GM18526 (cell line): ENCODE results near the gene CASD1.

Experiments
- POLR2A ChIP-seq: IDR thresholded peaks from 3 replicates; pipeline ENCODE4 v1.6.1; 2011; ENCODE audit not compliant: insufficient read length; ENCODE audit errors: extremely low read depth

CASD1 gene

DNA sequence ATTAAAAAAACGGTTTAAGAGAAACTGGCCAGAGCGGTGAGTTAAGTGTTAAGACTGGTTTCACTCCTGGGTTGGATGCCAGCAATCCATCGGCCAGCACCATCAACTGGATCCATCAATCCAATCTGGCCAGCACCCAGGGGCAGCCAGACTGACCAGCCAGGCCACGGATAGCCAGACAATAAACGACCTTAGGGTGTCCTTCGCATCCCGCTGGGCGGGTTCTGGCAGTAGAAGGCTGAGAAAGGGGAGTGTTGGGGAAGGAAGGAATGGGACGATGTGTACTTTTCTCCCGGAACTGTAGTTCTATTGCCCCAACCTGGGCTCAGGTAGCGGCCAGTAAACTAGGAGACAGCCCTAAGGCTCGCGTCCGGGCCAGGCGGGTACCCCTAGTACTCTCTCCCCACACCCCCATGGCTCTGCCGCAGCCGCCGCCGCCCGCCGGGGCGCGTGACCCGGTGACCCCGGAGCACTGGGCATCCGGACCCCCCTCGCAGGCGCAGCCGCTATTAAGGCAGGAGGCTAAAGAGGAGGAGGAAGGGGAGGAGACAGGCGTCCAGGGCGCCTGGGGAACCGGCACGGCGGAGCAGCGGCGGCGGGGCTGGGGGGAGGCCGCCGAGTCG is at the start of gene CASD1:
CASD1 (plus strand) TSS at position 546 of the 623 bp plus-strand sequence. CDS start 276 bp downstream, outside the sequence.
- TF ChIP-seq POLR2A = no peak

DNA sequence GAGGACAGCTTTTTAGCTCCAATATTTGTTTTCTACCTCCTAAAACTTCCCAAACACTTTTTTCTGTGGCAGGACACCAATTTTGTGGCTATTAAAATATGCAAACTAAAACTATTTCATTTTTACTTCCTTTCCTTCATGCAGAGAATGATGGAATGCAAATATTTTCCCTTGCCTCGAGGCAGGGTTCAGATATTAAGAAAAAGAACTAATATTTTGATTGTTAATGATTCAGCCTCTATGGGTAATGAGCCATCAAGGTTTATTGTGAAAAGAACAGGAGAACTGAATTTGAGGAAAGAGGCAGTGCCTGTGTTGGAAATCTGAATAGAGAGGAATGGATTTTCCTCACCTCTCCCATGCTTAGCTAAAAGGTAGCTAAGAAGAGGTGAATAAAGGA is 43.1 kb upstream of the CASD1 start:
- no peak for TF ChIP-seq POLR2A

DNA sequence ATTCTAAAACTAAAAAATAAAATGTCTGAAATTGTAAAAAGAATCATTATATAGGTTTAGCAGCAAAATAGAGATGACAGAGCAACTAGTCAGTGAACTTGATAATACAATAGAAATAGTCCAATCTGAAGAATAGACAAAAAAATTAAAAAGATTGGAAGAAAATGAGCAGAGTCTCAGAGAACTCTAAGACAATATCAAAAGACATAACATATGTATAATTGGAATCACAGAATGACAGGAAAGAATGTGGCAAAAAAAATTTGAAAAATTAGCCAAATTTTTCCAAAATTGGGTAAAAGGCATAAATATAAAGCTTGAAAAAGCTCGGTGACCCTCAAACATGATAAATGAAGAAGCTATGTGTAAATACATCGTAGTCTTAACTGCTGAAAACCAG is 38.0 kb upstream of the CASD1 start:
- no peak for TF ChIP-seq POLR2A

DNA sequence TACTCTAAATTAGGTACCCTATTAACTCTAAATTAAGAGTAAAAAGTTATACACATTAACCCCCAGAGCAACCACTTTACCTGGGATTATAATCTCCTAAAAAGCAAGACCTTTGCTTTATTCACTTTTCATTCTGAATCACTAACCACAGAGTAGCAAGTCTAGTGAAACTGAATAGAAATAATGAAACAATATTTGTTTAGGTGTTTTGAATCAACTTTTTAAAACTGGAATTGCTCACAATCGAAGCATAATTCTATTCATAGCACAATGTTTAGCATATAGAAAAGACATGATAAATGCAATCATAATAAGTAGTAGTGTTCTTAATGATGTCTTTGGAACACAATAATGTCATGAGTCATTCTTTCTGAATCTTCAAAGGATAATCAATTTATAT is 37.0 kb upstream of the CASD1 start:
- no peak for TF ChIP-seq POLR2A

DNA sequence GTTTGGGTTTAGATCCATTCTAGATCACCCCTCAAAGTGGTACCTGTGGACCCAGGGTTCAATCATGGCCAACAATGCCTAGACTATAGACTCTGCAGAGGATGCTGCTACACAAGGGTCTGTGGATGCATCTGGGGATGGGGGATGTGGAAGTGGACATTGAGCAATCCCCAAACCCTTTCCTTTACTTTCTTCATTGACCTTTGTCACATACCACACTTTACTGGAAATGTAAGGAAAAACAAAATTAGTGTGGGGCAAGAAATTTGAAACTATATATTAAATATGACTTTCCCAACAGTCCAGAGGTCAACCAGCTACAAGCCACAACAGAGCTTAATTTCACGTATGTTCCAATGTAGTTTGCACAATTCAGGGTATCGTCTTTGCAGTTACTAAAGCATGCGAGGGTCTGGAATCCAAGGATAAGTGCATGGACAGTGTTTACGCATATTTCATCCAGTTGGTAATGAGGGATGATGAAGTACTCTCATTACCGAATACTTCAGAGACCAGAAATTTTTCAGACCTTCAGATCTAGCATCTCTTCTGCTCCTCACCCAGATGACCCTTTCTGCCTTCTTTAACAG is 33.3 kb upstream of the CASD1 start:
- no peak for TF ChIP-seq POLR2A

DNA sequence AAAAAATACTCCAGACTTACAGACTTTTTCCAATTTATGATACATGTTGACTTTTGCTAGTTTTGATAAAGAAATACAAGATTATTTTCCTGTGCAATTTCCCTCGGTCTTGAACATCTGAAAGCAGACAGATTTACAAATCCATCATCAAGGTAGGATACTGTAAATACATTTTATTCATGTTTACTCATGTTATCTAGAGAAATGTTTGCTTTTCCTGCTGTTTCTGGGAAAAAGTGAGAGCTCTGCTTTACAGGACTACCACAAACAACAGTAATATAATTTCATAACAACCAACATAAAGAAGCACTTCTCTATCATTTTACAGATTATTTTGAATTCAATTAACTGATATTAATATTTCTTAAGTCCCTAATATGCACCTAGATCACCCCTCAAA is 31.7 kb upstream of the CASD1 start:
- no peak for TF ChIP-seq POLR2A

DNA sequence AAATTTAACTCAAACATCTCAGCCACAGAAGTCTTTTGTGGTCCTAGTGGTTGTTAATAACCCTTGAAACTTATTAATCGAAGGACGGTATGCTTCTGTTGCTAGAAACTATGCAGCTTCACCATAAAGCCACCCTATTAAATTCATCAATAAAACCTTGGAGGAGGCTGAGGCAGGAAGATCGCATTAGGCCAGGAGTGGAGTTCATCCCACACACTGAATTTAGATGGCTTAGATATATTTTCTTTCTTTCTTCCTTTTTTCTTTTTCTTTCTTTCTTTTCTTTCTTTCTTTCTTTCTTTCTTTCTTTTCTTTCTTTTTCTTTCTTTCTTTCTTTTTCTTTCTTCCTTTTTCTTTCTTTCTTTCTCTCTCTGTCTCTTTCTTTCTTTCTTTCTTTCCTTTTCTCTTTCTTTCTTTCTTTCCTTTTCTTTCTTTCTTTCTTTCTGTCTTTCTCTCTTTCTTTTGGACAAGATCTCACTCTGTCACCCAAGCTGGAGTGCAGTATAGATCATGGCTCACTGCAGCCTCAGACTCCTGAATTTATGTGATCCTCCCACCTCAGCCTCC is 30.9 kb upstream of the CASD1 start:
- no peak for TF ChIP-seq POLR2A

DNA sequence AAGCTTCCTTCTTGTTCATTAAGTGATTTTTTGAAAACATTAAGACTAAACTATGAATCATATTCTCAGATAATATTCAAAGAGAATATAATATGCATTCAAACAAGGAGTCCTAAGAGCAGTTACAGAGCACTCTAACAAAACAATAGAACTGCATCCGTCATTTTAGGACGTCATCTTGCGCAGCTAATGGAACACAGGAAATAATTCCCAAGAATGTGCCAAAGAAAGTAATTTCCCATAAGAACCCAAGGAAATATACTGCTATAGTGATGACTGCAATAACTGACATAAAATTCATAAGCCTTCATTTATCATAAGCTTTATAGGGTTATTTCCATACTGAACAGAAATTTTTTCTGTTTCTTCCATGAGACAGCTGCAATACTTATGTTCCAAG is 28.3 kb upstream of the CASD1 start:
- TF ChIP-seq POLR2A = no peak

DNA sequence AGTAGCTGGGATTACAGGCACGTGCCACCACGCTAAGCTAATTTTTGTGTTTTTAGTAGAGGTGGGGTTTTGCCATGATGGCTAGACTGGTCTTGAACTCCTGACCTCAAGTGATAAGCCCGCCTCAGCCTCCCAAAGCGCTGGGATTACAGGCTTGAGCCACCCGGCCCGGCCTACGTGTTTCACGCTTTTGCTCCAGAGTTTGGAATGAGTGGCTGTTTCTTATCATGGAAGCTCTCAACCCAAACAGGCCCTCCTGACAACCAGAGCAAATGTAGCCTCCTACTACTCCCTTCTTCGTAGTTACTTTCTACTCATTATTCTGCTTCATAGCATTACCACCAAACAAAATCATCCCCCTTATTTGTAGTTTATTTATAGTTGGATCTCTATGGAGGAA is 26.8 kb upstream of the CASD1 start:
- TF ChIP-seq POLR2A = no peak

DNA sequence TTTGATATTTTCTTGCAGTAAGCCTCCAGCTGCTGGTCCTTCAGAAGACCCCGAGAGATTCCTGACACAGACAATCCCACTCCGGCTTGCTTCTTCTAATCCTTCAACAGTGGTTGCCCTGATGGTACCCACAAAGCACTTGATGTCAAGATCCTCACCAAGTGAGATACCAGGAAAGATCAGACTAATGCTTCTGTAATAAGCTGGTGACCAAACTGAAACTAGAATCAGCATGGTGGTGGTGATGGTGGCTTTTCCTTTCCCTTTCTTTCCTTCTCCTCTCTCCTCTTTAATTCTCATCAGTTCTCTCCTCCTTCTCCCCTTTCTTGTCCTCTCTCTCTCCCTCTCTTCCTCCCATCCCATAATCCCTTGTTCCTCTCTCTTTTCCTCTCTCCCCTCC is 25.8 kb upstream of the CASD1 start:
- no peak for TF ChIP-seq POLR2A

DNA sequence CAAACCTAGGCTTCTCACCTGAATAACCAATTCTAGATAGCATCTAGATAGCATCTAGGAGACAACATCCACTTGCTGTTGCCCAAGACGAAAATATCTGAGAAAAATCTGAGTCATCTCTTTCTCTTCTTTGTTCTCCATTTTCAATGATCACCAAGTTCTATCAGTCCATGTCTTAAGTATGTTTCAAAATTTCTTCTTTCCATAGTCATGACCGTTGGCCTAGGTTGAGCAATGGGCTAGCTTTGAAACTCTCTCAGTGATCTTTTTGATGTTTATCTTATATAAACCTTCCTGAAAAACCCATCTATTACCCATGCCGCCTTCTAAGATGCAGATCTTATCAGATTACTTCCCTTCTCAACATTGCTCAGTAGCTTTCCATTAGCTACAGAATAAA is 23.4 kb upstream of the CASD1 start:
- no peak for TF ChIP-seq POLR2A

DNA sequence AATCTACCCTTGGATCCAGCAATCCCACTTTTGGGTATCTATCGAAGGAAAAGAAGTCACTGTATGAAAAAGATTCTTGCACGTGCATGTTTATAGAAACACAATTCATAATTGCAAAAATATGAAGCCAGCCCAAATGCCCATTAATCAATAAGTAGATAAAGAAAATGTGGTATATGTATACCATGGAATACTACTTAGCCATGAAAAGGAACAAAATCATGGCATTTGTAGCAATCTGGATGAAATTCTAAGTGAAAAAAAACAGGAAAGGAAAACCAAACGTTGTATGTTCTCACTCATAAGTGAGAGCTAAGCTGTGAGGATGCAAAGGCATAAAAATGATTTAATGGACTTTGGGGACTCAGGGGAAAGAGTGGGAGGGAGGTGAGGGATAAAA is 18.2 kb upstream of the CASD1 start:
- no peak for TF ChIP-seq POLR2A

DNA sequence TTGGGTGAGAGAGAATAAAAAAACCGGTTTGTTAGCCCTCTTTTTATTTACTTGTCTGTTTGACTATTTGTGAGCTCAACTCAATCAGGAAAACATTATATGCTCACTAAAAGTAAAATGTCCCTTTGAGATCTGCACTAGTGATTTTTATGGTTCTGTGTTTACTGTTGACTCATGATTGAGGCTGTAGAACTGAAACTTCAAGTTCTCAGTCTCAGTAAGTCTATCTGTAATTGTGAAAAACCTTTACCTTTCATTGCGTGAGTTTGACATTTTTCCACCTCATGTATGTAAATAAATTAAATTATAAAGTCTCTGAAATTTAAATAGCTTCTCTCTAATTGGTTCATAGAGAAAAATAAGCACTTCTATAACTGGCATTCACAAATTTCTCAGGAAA is 17.0 kb upstream of the CASD1 start:
- TF ChIP-seq POLR2A = no peak

DNA sequence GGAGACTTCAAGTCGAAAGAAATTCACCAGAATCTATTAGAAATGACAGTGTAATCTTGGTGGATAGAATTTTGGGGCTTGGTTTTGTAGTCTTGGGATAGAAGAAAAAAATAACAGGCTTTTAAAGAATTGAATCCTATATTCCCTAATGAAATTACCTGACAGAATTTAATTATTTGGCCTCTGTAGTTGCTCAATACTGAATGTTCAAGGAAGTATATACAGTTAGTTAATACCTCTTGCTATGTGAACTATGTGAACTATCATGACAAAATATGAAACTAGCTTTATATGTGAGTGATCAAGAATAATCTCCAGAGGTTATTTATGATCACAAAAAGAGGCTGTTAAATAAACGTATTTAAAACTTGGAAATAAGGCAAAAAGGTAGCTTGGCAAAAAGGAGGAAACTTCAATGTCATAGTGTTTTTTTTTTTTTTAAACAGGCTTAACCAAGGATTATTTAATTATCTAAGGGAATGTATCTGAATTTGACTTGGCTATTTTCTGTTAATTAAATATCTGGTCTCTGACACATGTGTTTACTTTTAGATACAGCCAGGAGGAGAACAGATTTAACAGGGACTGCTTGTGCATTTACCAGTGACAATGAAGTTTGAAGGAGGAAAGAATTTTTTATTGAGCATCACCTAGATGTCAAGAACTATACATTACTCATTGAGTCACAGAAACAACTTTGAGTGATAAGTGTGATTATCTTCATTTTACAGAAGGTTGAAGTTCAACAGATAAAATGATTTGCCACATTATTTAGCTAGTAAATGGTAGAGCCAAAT is 11.5 kb upstream of the CASD1 start:
- TF ChIP-seq POLR2A = no peak

DNA sequence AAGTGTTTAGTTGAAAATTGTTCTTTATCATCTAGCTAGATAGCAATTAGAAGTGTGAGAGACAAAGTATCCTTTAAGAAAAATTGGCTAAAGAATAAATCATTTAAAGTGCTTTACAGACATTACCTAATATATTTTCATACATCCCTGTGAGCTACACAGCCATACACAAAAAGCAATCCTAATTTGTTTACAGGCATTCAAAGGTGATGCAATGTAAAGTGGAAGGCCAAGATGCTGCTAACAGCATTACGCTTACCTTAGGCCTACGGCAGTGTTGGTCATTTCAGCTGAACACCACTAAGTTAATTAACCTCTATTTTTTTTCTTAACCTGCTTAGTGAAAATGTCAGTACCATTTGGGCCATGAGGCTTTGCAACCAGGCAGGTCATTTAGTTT is 10.7 kb upstream of the CASD1 start:
- no peak for TF ChIP-seq POLR2A

DNA sequence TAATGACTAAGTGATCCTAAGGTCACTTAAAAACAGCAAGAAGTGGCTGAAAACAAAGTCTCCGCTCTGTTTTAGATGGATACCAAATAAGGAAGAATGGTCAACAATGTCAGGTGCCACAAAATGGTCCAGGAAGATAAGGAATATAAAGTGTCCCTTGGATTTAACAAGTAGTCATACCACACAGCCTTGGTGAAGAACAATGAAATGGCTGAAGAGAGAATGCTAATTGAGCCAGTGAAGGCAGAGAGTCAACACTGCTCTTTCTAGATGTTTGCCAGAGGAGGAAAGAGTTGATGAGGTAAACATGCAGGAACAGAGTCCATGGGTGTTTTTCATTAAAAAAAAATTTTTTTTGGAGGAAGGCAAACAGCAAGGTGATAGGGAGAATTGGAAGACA is 2.1 kb upstream of the CASD1 start:
- no peak for TF ChIP-seq POLR2A

DNA sequence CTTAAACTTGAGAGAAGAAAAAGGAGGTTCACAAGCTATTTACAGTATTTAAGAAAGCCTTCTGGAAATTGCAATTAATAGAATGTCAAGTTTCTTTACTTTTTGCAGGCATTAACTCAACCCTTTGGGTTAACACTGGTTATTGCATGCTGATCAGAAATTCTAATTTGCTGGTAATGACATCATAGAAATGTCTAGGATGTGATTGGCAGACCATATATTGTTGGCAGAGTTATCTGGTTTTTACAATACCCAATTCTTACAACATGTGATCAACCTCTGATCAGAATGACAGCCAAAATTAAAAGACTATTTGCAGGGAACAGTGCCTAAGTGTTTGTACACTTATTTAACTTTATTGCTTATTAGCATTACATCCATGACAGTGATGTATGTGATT is 1.6 kb upstream of the CASD1 start:
- no peak for TF ChIP-seq POLR2A
